ENCODE data around the gene RTN3.

RTN3 gene

GRCh38 chr11:63711838-63712237 is 30.5 kb downstream of the RTN3 start:
- no peak overlapping the region for H3K27ac ChIP-seq (ENCODE audit: low read depth, low read length)
- no peaks in the 10 kb centered on the region for H3K9me2 ChIP-seq (replicated peaks; ENCODE audit: insufficient read depth, low read length)
- no peaks in the 10 kb centered on the region for H3K36me3 ChIP-seq (ENCODE audit: low read length)
- no peak overlapping the region for H3K9ac ChIP-seq (ENCODE audit: low read length)
- TF ChIP-seq EZH2phosphoT487 (conservative IDR thresholded peaks at IDR 0.05; ENCODE audit: low read length) (no peak), CTCF (IDR thresholded peaks at IDR 0.05; ENCODE audit: insufficient read depth, low read length, poor library complexity, severe bottlenecking) (no peak)
- H3K9me3 ChIP-seq (ENCODE audit: insufficient read depth, low read length), result no peaks in the 10 kb centered on the region
- no peak overlapping the region for H2AFZ ChIP-seq (ENCODE audit: low read depth, low read length, severe bottlenecking)
- no peak overlapping the region for H3K4me3 ChIP-seq (ENCODE audit: insufficient read depth, low read length, poor library complexity, severe bottlenecking)
- H3K4me2 ChIP-seq (ENCODE audit: low read depth, low read length, poor library complexity, severe bottlenecking), result no peak overlapping the region
- no peaks in the 10 kb centered on the region for H3F3A ChIP-seq (ENCODE audit: insufficient read depth)
- peaks cover 89% of the 10 kb centered on the region for H3K79me2 ChIP-seq (ENCODE audit: insufficient read depth, low read length)
- H3K27me3 ChIP-seq (ENCODE audit: low read length), result no peaks in the 10 kb centered on the region
- H4K20me1 ChIP-seq (ENCODE audit: low read depth, low read length), result peaks cover 5% of the 10 kb centered on the region

GRCh38 chr11:63713766-63714165 is 32.5 kb downstream of the RTN3 start:
- Histone ChIP-seq H3K9me3 (ENCODE audit: insufficient read depth, low read length) (no peaks in the 10 kb centered on the region), H3K27me3 (ENCODE audit: low read length) (no peaks in the 10 kb centered on the region), H2AFZ (ENCODE audit: low read depth, low read length, severe bottlenecking) (no peak overlapping the region), H3F3A (ENCODE audit: insufficient read depth) (no peaks in the 10 kb centered on the region; the same call in 1 of the 2 replicates), H3K27ac (ENCODE audit: low read depth, low read length) (no peak overlapping the region), H3K9ac (ENCODE audit: low read length) (no peak overlapping the region), H3K9me2 (replicated peaks; ENCODE audit: insufficient read depth, low read length) (no peaks in the 10 kb centered on the region), H3K4me2 (ENCODE audit: low read depth, low read length, poor library complexity, severe bottlenecking) (no peak overlapping the region), H3K79me2 (ENCODE audit: insufficient read depth, low read length) (peaks cover 75% of the 10 kb centered on the region), H3K4me3 (ENCODE audit: insufficient read depth, low read length, poor library complexity, severe bottlenecking) (no peak overlapping the region), H3K36me3 (ENCODE audit: low read length) (no peaks in the 10 kb centered on the region), H4K20me1 (ENCODE audit: low read depth, low read length) (peaks cover 5% of the 10 kb centered on the region)
- no peak for TF ChIP-seq CTCF (IDR thresholded peaks at IDR 0.05; ENCODE audit: insufficient read depth, low read length, poor library complexity, severe bottlenecking)
- TF ChIP-seq EZH2phosphoT487 (conservative IDR thresholded peaks at IDR 0.05; ENCODE audit: low read length), result no peak

DNA sequence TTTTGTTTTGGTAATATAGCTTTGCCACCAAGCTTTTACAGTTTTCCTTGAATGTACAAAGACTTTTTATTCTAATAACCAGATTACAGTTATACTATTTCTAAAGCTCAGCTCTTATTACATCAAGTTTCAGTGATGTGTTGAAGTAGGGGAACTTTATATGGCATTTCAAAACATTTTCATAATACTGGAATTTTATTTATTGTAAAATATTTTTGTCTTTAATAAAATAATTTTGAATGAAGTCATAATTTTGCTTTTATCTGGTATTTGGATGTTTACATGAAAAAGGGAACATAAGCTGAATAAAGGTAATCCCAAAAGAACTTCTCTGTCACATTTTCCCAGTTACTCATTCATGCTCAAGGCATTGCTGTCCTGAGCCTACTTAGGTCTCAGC is 34.7 kb downstream of the RTN3 start:
- Histone ChIP-seq H3K9me3 (ENCODE audit: insufficient read depth, low read length) (no peaks in the 10 kb centered on the region), H3K4me3 (ENCODE audit: insufficient read depth, low read length, poor library complexity, severe bottlenecking) (no peak overlapping the region), H3K27me3 (ENCODE audit: low read length) (no peaks in the 10 kb centered on the region), H3K9ac (ENCODE audit: low read length) (no peak overlapping the region), H4K20me1 (ENCODE audit: low read depth, low read length) (no peaks in the 10 kb centered on the region; the same call in 1 of the 2 replicates), H3F3A (ENCODE audit: insufficient read depth) (no peaks in the 10 kb centered on the region; the same call in 1 of the 2 replicates), H3K9me2 (replicated peaks; ENCODE audit: insufficient read depth, low read length) (no peaks in the 10 kb centered on the region), H2AFZ (ENCODE audit: low read depth, low read length, severe bottlenecking) (no peak overlapping the region), H3K27ac (ENCODE audit: low read depth, low read length) (no peak overlapping the region), H3K79me2 (ENCODE audit: insufficient read depth, low read length) (peaks cover 70% of the 10 kb centered on the region), H3K4me2 (ENCODE audit: low read depth, low read length, poor library complexity, severe bottlenecking) (no peak overlapping the region), H3K36me3 (ENCODE audit: low read length) (no peaks in the 10 kb centered on the region)
- TF ChIP-seq CTCF (IDR thresholded peaks at IDR 0.05; ENCODE audit: insufficient read depth, low read length, poor library complexity, severe bottlenecking), result no peak
- no peak for TF ChIP-seq EZH2phosphoT487 (conservative IDR thresholded peaks at IDR 0.05; ENCODE audit: low read length)

Measured in SU-DHL-6 (cell line).